Suprapubic skin (tissue), 4 donors: ENCODE results near the gene NXNL1.

Source experiments
- CTCF ChIP-seq, 2 donors: fragments of 200-600 bp in 1 of 2; fragments of 450-650 bp in 1 of 2; sonication (generic) in 1 of 2; IDR thresholded peaks; one replicate each; pipeline ENCODE4 v1.5.1; 2016 to 2019; ENCODE audit warnings: antibody characterized with exemption in 2 of 2, mild to moderate bottlenecking in 1 of 2, moderate library complexity in 1 of 2
- EP300 ChIP-seq: sonication (generic); formaldehyde crosslinking; IDR thresholded peaks from one replicate; pipeline ENCODE4 v1.6.1; 2017; ENCODE audit warnings: antibody characterized with exemption
- POLR2A ChIP-seq, 2 donors: fragments of 450-650 bp; IDR thresholded peaks; one replicate each; pipeline ENCODE4 v1.6.1; 2017; ENCODE audit warnings: antibody characterized with exemption in 2 of 2, mild to moderate bottlenecking in 2 of 2, moderate library complexity in 2 of 2
- POLR2AphosphoS5 ChIP-seq, 3 donors: sonication (generic); formaldehyde crosslinking; IDR thresholded peaks; one replicate each; pipeline ENCODE4 v1.6.1; 2017; ENCODE audit warnings: antibody characterized with exemption in 3 of 3

- TF ChIP-seq CTCF (IDR thresholded peaks at IDR 0.05) (no peak), POLR2AphosphoS5 (IDR thresholded peaks at IDR 0.05) (no peak), POLR2A (IDR thresholded peaks at IDR 0.05) (no peak), EP300 (no peak)
Observed at GRCh38 chr19:17415121-17415520, 45.6 kb downstream of the NXNL1 start.
